Endothelial cell (in vitro differentiated cells): Measurements from ENCODE around the gene FAM25A. TPM values are rescaled to one million over a fixed set of nuclear protein-coding genes. Genes with fewer than 3 reads are reported as not detected.
"Not testable (repeated sequence)": the region's sequence is repeated elsewhere in the genome, so short reads cannot be mapped to it uniquely, and the experiment has no call there.

Source experiments
- DNase-seq: peaks from one replicate; pipeline ENCODE4 v3.0.0; 2021; ENCODE audit warnings: low spot score
- H3K27ac Mint-ChIP-seq: one replicate; pipeline ENCODE4 v1.8.0; 2021; ENCODE audit warnings: mixed read lengths, inconsistent platforms; ENCODE audit not compliant: unreplicated experiment
- H3K27me3 Mint-ChIP-seq: one replicate; pipeline ENCODE4 v1.8.0; 2021; ENCODE audit warnings: mild to moderate bottlenecking, moderate library complexity, mixed read lengths, inconsistent platforms; ENCODE audit not compliant: unreplicated experiment
- H3K36me3 Mint-ChIP-seq: one replicate; pipeline ENCODE4 v1.8.0; 2021; ENCODE audit warnings: mild to moderate bottlenecking, low read depth, mixed read lengths, inconsistent platforms; ENCODE audit not compliant: unreplicated experiment
- H3K4me1 Mint-ChIP-seq: one replicate; pipeline ENCODE4 v1.8.0; 2021; ENCODE audit warnings: mild to moderate bottlenecking, mixed read lengths, inconsistent platforms; ENCODE audit not compliant: unreplicated experiment
- H3K4me3 Mint-ChIP-seq: one replicate; pipeline ENCODE4 v1.8.0; 2021; ENCODE audit warnings: mild to moderate bottlenecking, mixed read lengths, inconsistent platforms; ENCODE audit not compliant: unreplicated experiment
- H3K9me3 Mint-ChIP-seq: one replicate; pipeline ENCODE4 v1.8.0; 2021; ENCODE audit warnings: mixed read lengths, inconsistent platforms; ENCODE audit not compliant: unreplicated experiment
- total RNA-seq: library from RNA; stranded (reverse); fragmentation: NEBNext Ultra II Directional; extraction: Animal tissue kit (Norgen Biotek cat#: 25700); gene quantifications from one replicate; pipeline ENCODE4 v1.2.1, GENCODE V29; 2021; ENCODE audit not compliant: unreplicated experiment

FAM25A gene
- total RNA-seq, 1 donor from 2014 or later: not detected

GRCh38 chr10:87009134-87009696, 10.9 kb upstream of the FAM25A start:
- not testable (repeated sequence) for H3K4me1 Mint-ChIP-seq, H3K9me3 Mint-ChIP-seq, DNase-seq, H3K27ac Mint-ChIP-seq, H3K4me3 Mint-ChIP-seq, H3K27me3 Mint-ChIP-seq, H3K36me3 Mint-ChIP-seq

GRCh38 chr10:87013528-87013927, 6.6 kb upstream of the FAM25A start:
- not testable (repeated sequence) for H3K9me3 Mint-ChIP-seq, H3K4me1 Mint-ChIP-seq

DNA sequence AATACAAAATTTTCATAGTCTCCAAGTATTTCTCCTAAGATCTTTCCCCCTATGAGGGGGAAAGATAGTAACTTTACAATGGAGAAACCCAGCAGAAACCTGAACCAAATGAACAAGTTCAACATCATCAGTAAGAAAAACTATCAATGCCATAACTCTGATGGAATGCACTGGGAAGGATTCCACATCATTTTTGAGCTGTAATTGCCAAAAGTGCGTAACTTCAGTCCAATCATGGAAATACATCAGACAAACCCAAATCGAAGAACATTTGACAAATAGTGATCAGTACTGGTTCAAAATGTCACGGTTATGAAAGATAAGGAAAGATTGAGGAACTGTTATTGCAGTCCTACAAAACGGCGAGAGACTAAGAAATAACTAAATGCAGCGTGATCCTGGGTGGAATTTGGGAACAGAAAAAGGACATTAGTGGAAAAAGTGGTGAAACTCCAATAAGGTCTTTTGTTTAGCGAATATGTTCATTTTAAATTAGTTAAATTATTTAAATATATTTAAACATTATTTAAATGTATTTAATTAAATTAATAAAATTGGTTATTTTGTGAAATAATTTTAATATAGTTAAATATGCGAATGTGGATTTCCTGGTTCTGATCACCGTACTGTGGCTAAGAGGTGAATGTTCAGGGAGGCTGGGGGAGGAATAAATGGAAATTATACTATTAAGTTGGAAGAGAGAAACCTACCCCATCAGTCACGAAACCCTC, 4.9 kb upstream of the FAM25A start:
- H3K27me3 Mint-ChIP-seq, H3K36me3 Mint-ChIP-seq, H3K27ac Mint-ChIP-seq, DNase-seq, H3K9me3 Mint-ChIP-seq, H3K4me3 Mint-ChIP-seq, H3K4me1 Mint-ChIP-seq: not testable (repeated sequence)

More at GRCh38 chr10:87013528-87013927, 6.6 kb upstream of the FAM25A start:
- H3K27me3 Mint-ChIP-seq, H3K4me3 Mint-ChIP-seq, H3K36me3 Mint-ChIP-seq, DNase-seq, H3K27ac Mint-ChIP-seq: not testable (repeated sequence)

- H3K27me3 Mint-ChIP-seq, H3K27ac Mint-ChIP-seq, DNase-seq, H3K9me3 Mint-ChIP-seq, H3K4me3 Mint-ChIP-seq, H3K36me3 Mint-ChIP-seq, H3K4me1 Mint-ChIP-seq: not testable (repeated sequence)
These were observed 2.0 kb upstream of the FAM25A start for GRCh38 chr10:87018127-87018526.

- H3K27me3 Mint-ChIP-seq, H3K4me1 Mint-ChIP-seq, H3K9me3 Mint-ChIP-seq: not testable (repeated sequence)
These were observed 1.0 kb upstream of the FAM25A start for GRCh38 chr10:87019066-87019465.

GRCh38 chr10:87019504-87019903, 590 bp upstream of the FAM25A start:
- not testable (repeated sequence) for H3K4me1 Mint-ChIP-seq, H3K27ac Mint-ChIP-seq, H3K9me3 Mint-ChIP-seq, DNase-seq, H3K27me3 Mint-ChIP-seq, H3K4me3 Mint-ChIP-seq, H3K36me3 Mint-ChIP-seq

More at GRCh38 chr10:87019066-87019465, 1.0 kb upstream of the FAM25A start:
- H3K27ac Mint-ChIP-seq, DNase-seq, H3K36me3 Mint-ChIP-seq, H3K4me3 Mint-ChIP-seq: not testable (repeated sequence)

DNA sequence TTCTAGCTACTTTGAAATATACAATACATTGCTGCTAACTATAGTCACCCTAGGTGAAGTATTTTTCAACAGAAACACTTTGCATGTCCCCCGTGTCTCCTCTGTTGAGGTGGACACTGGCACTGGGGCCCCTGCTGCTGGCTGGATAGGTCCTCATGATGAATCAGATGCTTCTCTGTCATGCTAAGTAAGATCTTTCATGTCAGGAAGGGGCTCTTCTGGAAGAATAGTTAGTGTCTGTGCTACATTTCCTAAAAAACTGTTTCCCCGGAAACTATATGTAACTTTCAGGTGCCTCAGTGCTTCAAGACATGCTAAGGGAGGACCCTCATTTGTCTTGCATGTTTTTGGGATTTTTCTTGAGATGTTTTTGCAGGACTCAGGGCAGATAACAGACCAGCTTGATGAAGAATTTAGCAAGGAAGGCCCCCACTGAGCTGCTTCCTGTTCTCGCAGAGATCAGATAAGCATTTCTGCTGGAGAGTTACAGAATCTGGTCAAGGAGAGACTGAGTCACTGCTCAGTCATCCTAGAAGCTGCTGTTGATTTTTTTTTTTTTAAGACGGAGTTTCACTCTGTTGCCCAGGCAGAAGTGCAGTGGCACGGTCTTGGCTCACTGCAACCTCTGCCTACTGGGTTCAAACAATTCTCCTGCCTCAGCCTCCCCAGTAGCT, 5.3 kb downstream of the FAM25A start:
- H3K36me3 Mint-ChIP-seq, H3K27me3 Mint-ChIP-seq, DNase-seq, H3K4me1 Mint-ChIP-seq, H3K9me3 Mint-ChIP-seq, H3K4me3 Mint-ChIP-seq: not testable (repeated sequence)
- H3K27ac Mint-ChIP-seq: peak overlapping the region; percentile 73

DNA sequence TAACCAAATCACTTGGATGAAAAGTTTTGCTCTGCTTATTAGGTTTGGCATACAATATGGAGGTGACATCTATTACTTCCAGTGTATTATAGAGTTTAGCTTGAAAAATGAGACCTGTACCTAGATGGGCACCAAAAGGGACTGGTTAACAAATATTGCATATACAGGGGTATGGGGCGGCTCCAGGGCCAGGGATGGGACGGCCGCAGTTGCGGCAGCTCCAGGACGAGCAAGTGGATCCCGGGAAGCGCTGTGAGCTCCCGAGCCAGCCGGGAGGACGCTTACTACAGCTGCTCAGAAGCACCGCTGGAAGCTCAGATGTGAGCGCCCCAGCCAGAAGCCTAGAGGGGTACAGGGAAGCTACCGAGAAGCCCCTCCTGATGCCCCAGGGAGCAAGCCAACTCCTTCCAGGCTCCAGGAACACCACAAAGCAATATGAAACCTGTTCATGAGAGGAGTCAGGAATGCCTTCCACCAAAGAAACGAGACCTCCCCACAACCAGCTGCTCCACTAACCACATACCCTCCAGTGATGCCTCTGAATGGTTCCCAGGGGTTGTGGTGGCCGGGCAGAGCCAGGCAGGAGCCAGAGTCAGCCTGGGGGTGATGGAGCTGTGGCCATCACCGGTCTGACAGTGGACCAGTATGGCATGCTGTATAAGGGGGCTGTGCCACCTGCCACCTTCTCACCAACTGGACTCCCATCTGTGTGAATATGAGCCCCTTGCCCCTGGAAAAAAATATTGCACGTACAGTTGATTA, 6.8 kb downstream of the FAM25A start:
- not testable (repeated sequence) for H3K27me3 Mint-ChIP-seq, DNase-seq, H3K4me1 Mint-ChIP-seq, H3K4me3 Mint-ChIP-seq, H3K36me3 Mint-ChIP-seq, H3K27ac Mint-ChIP-seq, H3K9me3 Mint-ChIP-seq

DNA sequence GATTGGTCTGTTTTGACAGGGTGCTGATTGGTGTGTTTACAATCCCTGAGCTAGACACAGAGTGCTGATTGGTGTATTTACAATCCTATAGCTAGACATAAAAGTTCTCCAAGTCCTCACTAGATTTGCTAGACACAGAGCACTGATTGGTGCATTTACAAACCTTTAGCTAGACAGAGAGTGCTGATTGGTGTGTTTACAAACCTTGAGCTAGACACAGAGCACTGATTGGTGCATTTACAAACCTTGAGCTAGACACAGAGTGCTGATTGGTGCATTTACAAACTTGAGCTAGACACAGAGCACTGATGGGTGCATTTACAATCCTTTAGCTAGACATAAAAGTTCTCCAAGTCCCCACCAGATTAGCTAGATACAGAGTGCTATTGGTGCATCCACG, 10.3 kb downstream of the FAM25A start:
- not testable (repeated sequence) for H3K4me3 Mint-ChIP-seq, H3K9me3 Mint-ChIP-seq, H3K27ac Mint-ChIP-seq, H3K27me3 Mint-ChIP-seq, H3K4me1 Mint-ChIP-seq, H3K36me3 Mint-ChIP-seq, DNase-seq
